Endothelial cell of umbilical vein (primary cell): ENCODE data around the gene PRKRIP1. TPM values are rescaled to one million over a fixed set of nuclear protein-coding genes. Genes with fewer than 3 reads are reported as not detected.

Experiments
- BruUV-seq: library from RNA; stranded (reverse); fragments of 400-500 nt; replicated peaks from 2 replicates; lab custom pipeline; 2021; lab: Mats Ljungman, UMichigan
- CTCF ChIA-PET: fragments of 300-600, 350-600 bp; sonication (Branson Sonifier 250); formaldehyde crosslinking; loops from one replicate; lab custom pipeline; 2021; ENCODE audit warnings: antibody characterized with exemption, inconsistent platforms; lab: Charles Lee
- POLR2A ChIA-PET: fragments of 300-600, 350-600 bp; sonication (Branson Sonifier 250); formaldehyde crosslinking; loops from one replicate; lab custom pipeline; 2021; ENCODE audit warnings: antibody characterized with exemption, inconsistent platforms; lab: Charles Lee
- DNase-seq: peaks from one replicate; pipeline ENCODE4 v3.0.0-alpha.2; 2011; ENCODE audit warnings: low read depth, low spot score
- FAIRE-seq: peaks from 2 replicates; lab custom pipeline; 2011; peaks lifted over from hg19 to GRCh38; lab: Jason Lieb, UNC
- H2AFZ ChIP-seq: 2 replicates; pipeline ENCODE4 v1.6.0; 2012; ENCODE audit warnings: low read depth, low read length, control low read depth, inconsistent platforms
- H3K27ac ChIP-seq: 2 replicates; pipeline ENCODE4 v1.5.1; 2011; ENCODE audit warnings: low read depth, mild to moderate bottlenecking, control low read depth, low read length, moderate library complexity; ENCODE audit not compliant: insufficient read depth
- H3K27me3 ChIP-seq, 2 experiments: 2 replicates each; pipeline versions ENCODE4 v1.6.0 to v1.6.1; 2011; ENCODE audit warnings: low read length in 2 of 2, mixed read lengths in 1 of 2; ENCODE audit not compliant: control insufficient read depth in 2 of 2, insufficient read depth in 2 of 2
- H3K36me3 ChIP-seq, 2 experiments: 2 replicates in 1 of 2; 3 replicates in 1 of 2; pipeline ENCODE4 v1.5.1; 2011; ENCODE audit warnings: low read length in 2 of 2, mild to moderate bottlenecking in 1 of 2, moderate library complexity in 1 of 2; ENCODE audit not compliant: control insufficient read depth in 2 of 2, insufficient read depth in 2 of 2; ENCODE audit errors: extremely low read depth in 1 of 2
- H3K4me1 ChIP-seq: 3 replicates; pipeline ENCODE4 v1.5.1; 2011; ENCODE audit warnings: mild to moderate bottlenecking, low read length; ENCODE audit not compliant: control insufficient read depth, insufficient read depth; ENCODE audit errors: extremely low read depth
- H3K4me2 ChIP-seq: 2 replicates; pipeline ENCODE4 v1.6.1; 2011; ENCODE audit warnings: low read length, control low read depth, mixed read lengths; ENCODE audit not compliant: insufficient read depth
- H3K4me3 ChIP-seq, 3 experiments: fragments of 200-600 bp in 1 of 3; sonication (generic), shearing (Covaris generic) in 1 of 3; replicated peaks in 1 of 3; 2 replicates each; pipeline ENCODE4 v1.5.1; 2011 to 2016; ENCODE audit warnings: control low read depth in 3 of 3, low read length in 3 of 3, mild to moderate bottlenecking in 2 of 3, inconsistent platforms in 1 of 3, low read depth in 1 of 3, moderate library complexity in 1 of 3; ENCODE audit not compliant: insufficient read depth in 1 of 3
- H3K79me2 ChIP-seq: 2 replicates; pipeline ENCODE4 v1.6.0; 2012; ENCODE audit warnings: low read length, inconsistent platforms; ENCODE audit not compliant: control insufficient read depth, insufficient read depth
- H3K9ac ChIP-seq: replicated peaks from 2 replicates; pipeline ENCODE3; 2011; ENCODE audit warnings: low read length, control low read depth; ENCODE audit not compliant: insufficient read depth; ENCODE audit errors: extremely low read depth
- H3K9me1 ChIP-seq: replicated peaks from 3 replicates; pipeline ENCODE4 v1.6.0; 2011; ENCODE audit warnings: mild to moderate bottlenecking, low read length; ENCODE audit not compliant: control insufficient read depth, insufficient read depth; ENCODE audit errors: extremely low read depth
- H3K9me3 ChIP-seq: replicated peaks from 2 replicates; pipeline ENCODE4 v1.5.1; 2012; ENCODE audit warnings: low read length, inconsistent platforms; ENCODE audit not compliant: control insufficient read depth, insufficient read depth
- H4K20me1 ChIP-seq: replicated peaks from 2 replicates; pipeline ENCODE3; 2011; ENCODE audit warnings: mild to moderate bottlenecking, low read length; ENCODE audit not compliant: control insufficient read depth, insufficient read depth; ENCODE audit errors: extremely low read depth
- CTCF ChIP-seq, 2 donors: IDR thresholded peaks; 1 replicate in 1 of 2; 2 replicates in 1 of 2; pipeline ENCODE4 v1.5.1; 2011; ENCODE audit warnings: low read length in 2 of 2, mild to moderate bottlenecking in 2 of 2, moderate library complexity in 2 of 2, control low read depth in 1 of 2, inconsistent platforms in 1 of 2, low read depth in 1 of 2; ENCODE audit not compliant: insufficient read depth in 1 of 2; ENCODE audit errors: extremely low read depth in 1 of 2
- EZH2 ChIP-seq: IDR thresholded peaks from 2 replicates; pipeline ENCODE4 v1.6.1; 2012; ENCODE audit warnings: borderline replicate concordance, low read depth, mild to moderate bottlenecking, moderate library complexity, low read length, inconsistent platforms; ENCODE audit not compliant: severe bottlenecking
- FOS ChIP-seq: IDR thresholded peaks from 2 replicates; pipeline ENCODE4 v1.6.1; 2011; ENCODE audit warnings: mild to moderate bottlenecking, low read length, moderate library complexity, borderline replicate concordance; ENCODE audit not compliant: insufficient read depth
- GATA2 ChIP-seq: IDR thresholded peaks from 2 replicates; pipeline ENCODE4 v1.7.0; 2011; ENCODE audit warnings: low read depth, mild to moderate bottlenecking, moderate library complexity, mixed read lengths, low read length; ENCODE audit not compliant: insufficient read length, insufficient read depth
- JUN ChIP-seq: IDR thresholded peaks from 2 replicates; pipeline ENCODE4 v1.6.1; 2011; ENCODE audit warnings: borderline replicate concordance, low read depth; ENCODE audit not compliant: insufficient read length, insufficient read depth
- MAX ChIP-seq: IDR thresholded peaks from 2 replicates; pipeline ENCODE4 v1.6.1; 2011; ENCODE audit not compliant: insufficient read depth, insufficient read length
- MYC ChIP-seq: IDR thresholded peaks from one replicate; pipeline ENCODE4 v1.6.1; 2011; ENCODE audit warnings: mild to moderate bottlenecking, low read depth, low read length
- POLR2A ChIP-seq: IDR thresholded peaks from 2 replicates; pipeline ENCODE4 v1.6.1; 2012; ENCODE audit warnings: low read depth, mild to moderate bottlenecking, control low read depth, low read length
- POLR2AphosphoS5 ChIP-seq: IDR thresholded peaks from 2 replicates; pipeline ENCODE4 v1.6.1; 2012; ENCODE audit warnings: low read depth, mild to moderate bottlenecking, control low read depth, low read length, moderate library complexity; ENCODE audit not compliant: insufficient read depth
- dilution Hi-C: fragments of 300-500 bp; cut with MboI; formaldehyde crosslinking; loops from one replicate; pipeline ENCODE4 v1.15.0; 2019; ENCODE audit warnings: low sequenced_read_pairs; ENCODE audit not compliant: extremely low pct_ligation_motif_present
- intact Hi-C: fragments of 100-400 bp; cut with micrococcal nuclease; formaldehyde crosslinking; loops from one replicate; pipeline ENCODE4 v1.10.0; 2022
- polyA plus RNA-seq, 4 experiments: library from polyadenylated mRNA; depleted of rRNA in 3 of 4; stranded (reverse) in 3 of 4; unstranded in 1 of 4; fragments of >200 nt; gene quantifications; 2 replicates each; pipeline versions ENCODE4 v1.2.1 to v1.2.3, GENCODE V29; 2011 to 2012; ENCODE audit warnings: missing spikeins in 1 of 4
- total RNA-seq: library from RNA; stranded (reverse); gene quantifications from 2 replicates; pipeline ENCODE4 v1.2.3, GENCODE V29; 2021

Gene PRKRIP1
- total and polyA plus RNA-seq, 2 donors (not counting 3 experiments of a cell fraction or from before 2014, with no cell fraction given): 16.1 to 26.1 TPM

GRCh38 chr7:102451371-102452054 lies 55.4 kb downstream of the PRKRIP1 start:
- Histone ChIP-seq H3K36me3 (peaks cover 0 to 16% of the 10 kb centered on the region in 2 experiments), H2AFZ (no peak overlapping the region), H3K4me2 (no peak overlapping the region), H3K4me3 (no peak overlapping the region), H3K79me2 (no peaks in the 10 kb centered on the region), H3K9me1 (no peaks in the 10 kb centered on the region), H3K9me3 (no peaks in the 10 kb centered on the region), H4K20me1 (no peaks in the 10 kb centered on the region), H3K27ac (no peak overlapping the region), H3K4me1 (no peaks in the 10 kb centered on the region), H3K27me3 (no peaks in the 10 kb centered on the region), H3K9ac (no peak overlapping the region)
- FAIRE-seq (no peak), DNase-seq (no peak)
- BruUV-seq: no TSS peak
- CTCF ChIA-PET: interaction anchor here (1.0 to 1.8 kb wide), 5 partner anchors 13 to 39 kb away, joined by 3 to 6 read pairs (median 4); no protein-coding TSS in a partner anchor
- no peak for TF ChIP-seq MYC
- no peak for TF ChIP-seq POLR2AphosphoS5
- peak; percentile 13 for TF ChIP-seq POLR2A
- dilution Hi-C loops (no loop called here), intact Hi-C loops (loop anchor here (2.0 kb wide), 1 partner anchor 47 kb away; no protein-coding TSS in a partner anchor)
- POLR2A ChIA-PET: no interaction called here

GRCh38 chr7:102452451-102452850 lies 56.3 kb downstream of the PRKRIP1 start:
- no peak for TF ChIP-seq CTCF (IDR thresholded peaks at IDR 0.05; ENCODE audit: extremely low read depth in 1 of 2, insufficient read depth in 1 of 2, low read depth in 1 of 2, low read length in 2 of 2)
- no peak for TF ChIP-seq POLR2A
- no peak for TF ChIP-seq MYC
- TF ChIP-seq JUN: no peak
- no peak for TF ChIP-seq FOS
- TF ChIP-seq MAX: no peak
- no peak for TF ChIP-seq GATA2
- TF ChIP-seq EZH2: no peak
- TF ChIP-seq POLR2AphosphoS5: no peak
- no peaks in the 10 kb centered on the region for H3K9me1 ChIP-seq
- ChIA-PET POLR2A (no interaction called here), CTCF (interaction anchor here (1.1 to 1.4 kb wide), 3 partner anchors 12 to 40 kb away, joined by 3 to 4 read pairs (median 4); no protein-coding TSS in a partner anchor)
- H2AFZ ChIP-seq: no peak overlapping the region
- H4K20me1 ChIP-seq: no peaks in the 10 kb centered on the region
- H3K79me2 ChIP-seq: no peaks in the 10 kb centered on the region
- no peak overlapping the region for H3K9ac ChIP-seq
- H3K4me3 ChIP-seq: no peak overlapping the region
- H3K4me2 ChIP-seq: no peak overlapping the region
- H3K36me3 ChIP-seq: peaks cover 0 to 11% of the 10 kb centered on the region in 2 experiments
- dilution Hi-C loops (no loop called here), intact Hi-C loops (no loop called here)
- H3K27me3 ChIP-seq: no peaks in the 10 kb centered on the region
- H3K9me3 ChIP-seq: no peaks in the 10 kb centered on the region
- DNase-seq (no peak), FAIRE-seq (no peak)
- no TSS peak for BruUV-seq
- H3K4me1 ChIP-seq: no peaks in the 10 kb centered on the region
- no peak overlapping the region for H3K27ac ChIP-seq
